IPS-20b (cell line): ENCODE results near the gene KIAA0930.

Experiments used
- H3K27ac ChIP-seq: one replicate; pipeline ENCODE4 v1.5.1; 2013; ENCODE audit warnings: low read length
- H3K27me3 ChIP-seq: 2 replicates; pipeline ENCODE4 v1.6.1; 2013; ENCODE audit warnings: mild to moderate bottlenecking, low read length, inconsistent platforms; ENCODE audit not compliant: insufficient read depth
- H3K36me3 ChIP-seq: 2 replicates; pipeline ENCODE4 v1.6.1; 2013; ENCODE audit warnings: low read depth, mild to moderate bottlenecking, inconsistent platforms, low read length, moderate library complexity; ENCODE audit not compliant: insufficient read depth
- H3K4me1 ChIP-seq: 2 replicates; pipeline ENCODE4 v1.6.1; 2013; ENCODE audit warnings: mild to moderate bottlenecking, control low read depth, inconsistent platforms, low read length, moderate library complexity; ENCODE audit not compliant: insufficient read depth
- H3K4me3 ChIP-seq: 2 replicates; pipeline ENCODE4 v1.5.1; 2013; ENCODE audit warnings: mild to moderate bottlenecking, low read length, inconsistent platforms
- H3K9ac ChIP-seq: 2 replicates; pipeline ENCODE4 v1.6.1; 2013; ENCODE audit warnings: low read depth, mild to moderate bottlenecking, inconsistent platforms, low read length, moderate library complexity
- H3K9me3 ChIP-seq: 2 replicates; pipeline ENCODE4 v1.6.1; 2013; ENCODE audit warnings: mild to moderate bottlenecking, low read depth, low read length, inconsistent platforms; ENCODE audit not compliant: insufficient read depth

Gene KIAA0930

GRCh38 chr22:45242778-45243191, 2.1 kb upstream of the KIAA0930 start:
- H3K4me1 ChIP-seq, result peaks cover 12% of the 10 kb centered on the region; the same call in 1 of the 2 replicates
- H3K36me3 ChIP-seq, result no peaks in the 10 kb centered on the region
- H3K9me3 ChIP-seq, result no peaks in the 10 kb centered on the region
- H3K9ac ChIP-seq, result no peak overlapping the region
- no peak overlapping the region for H3K27ac ChIP-seq
- H3K27me3 ChIP-seq, result peaks cover 19% of the 10 kb centered on the region
- H3K4me3 ChIP-seq, result no peak overlapping the region

GRCh38 chr22:45240104-45240809, 437 bp downstream of the KIAA0930 start:
- Histone ChIP-seq H3K4me1 (peaks cover 12% of the 10 kb centered on the region; the same call in 1 of the 2 replicates), H3K27me3 (peaks cover 19% of the 10 kb centered on the region), H3K9ac (peak overlapping the region; percentile 21; the same call in 1 of the 2 replicates), H3K9me3 (no peaks in the 10 kb centered on the region), H3K27ac (no peak overlapping the region), H3K36me3 (no peaks in the 10 kb centered on the region), H3K4me3 (peak overlapping the region; percentile 72)

DNA sequence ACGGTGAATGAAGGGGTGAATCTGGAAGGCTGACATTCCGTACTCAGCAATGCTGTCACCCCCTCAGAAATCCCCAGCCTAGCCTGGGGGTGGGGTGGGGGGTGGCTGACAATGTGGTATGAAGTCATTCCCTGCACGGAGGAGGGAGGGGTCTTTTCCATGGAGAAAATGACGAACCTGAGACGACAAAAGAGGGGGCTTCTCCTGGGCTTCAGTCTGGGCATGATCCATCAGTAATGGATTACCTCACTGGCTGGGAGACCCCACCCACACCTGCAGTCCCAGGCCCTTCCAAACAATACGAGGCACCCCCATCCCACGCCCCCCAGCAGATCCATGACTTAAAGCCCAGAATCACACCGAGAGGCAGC, 1.0 kb downstream of the KIAA0930 start:
- Histone ChIP-seq H3K9me3 (no peaks in the 10 kb centered on the region), H3K4me1 (peaks cover 12% of the 10 kb centered on the region; the same call in 1 of the 2 replicates), H3K36me3 (no peaks in the 10 kb centered on the region), H3K4me3 (peak overlapping the region; percentile 72; the same call in 1 of the 2 replicates), H3K27ac (no peak overlapping the region), H3K27me3 (peaks cover 19% of the 10 kb centered on the region), H3K9ac (peak overlapping the region; percentile 21; the same call in 1 of the 2 replicates)

GRCh38 chr22:45238957-45239680, 1.6 kb downstream of the KIAA0930 start:
- H3K27ac ChIP-seq, result no peak overlapping the region
- peaks cover 19% of the 10 kb centered on the region for H3K27me3 ChIP-seq
- peak overlapping the region; percentile 72; the same call in 1 of the 2 replicates for H3K4me3 ChIP-seq
- H3K9ac ChIP-seq, result no peak overlapping the region
- H3K9me3 ChIP-seq, result no peaks in the 10 kb centered on the region
- H3K36me3 ChIP-seq, result no peaks in the 10 kb centered on the region
- H3K4me1 ChIP-seq, result peaks cover 12% of the 10 kb centered on the region; the same call in 1 of the 2 replicates

DNA sequence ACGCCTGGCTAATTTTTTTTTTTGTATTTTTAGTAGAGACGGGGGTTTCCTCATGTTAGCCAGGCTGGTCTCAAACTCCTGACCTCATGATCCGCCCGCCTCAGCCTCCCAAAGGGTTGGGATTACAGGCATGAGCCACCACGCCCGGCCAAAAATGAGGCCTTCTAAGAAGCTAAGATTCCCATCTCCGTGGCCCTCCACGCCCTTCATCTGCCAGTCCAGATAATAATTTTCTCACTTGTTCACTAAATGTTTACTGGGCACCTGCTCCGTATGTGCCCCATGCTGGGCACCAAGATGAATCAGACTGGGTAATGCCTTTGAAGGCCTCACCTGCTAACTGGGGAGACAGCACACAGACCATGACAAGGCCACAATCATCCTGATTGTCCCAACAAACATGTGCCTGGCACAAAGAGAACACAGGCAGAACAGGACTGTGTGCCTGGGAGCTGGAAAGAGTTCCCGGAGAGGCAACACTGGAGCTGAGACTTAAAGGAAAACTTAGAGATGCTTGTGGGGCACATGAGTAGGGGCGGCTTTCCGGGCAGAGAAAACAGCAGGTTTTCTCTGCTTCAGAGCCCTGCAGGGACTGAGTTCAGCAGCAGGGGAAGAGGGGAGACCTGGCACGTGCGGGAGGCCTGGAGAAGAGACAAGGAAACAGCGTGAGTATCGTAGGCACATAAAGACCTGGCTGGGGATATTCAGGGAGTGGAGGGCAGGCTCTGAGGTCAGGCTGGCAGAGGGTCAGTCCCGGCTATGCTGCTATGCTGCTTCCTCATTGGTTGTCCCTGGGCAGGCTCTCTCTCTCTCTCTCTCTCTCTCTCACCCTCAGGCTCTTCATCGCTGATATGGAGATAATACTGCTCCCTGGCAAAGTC, 2.4 kb downstream of the KIAA0930 start:
- no peaks in the 10 kb centered on the region for H3K36me3 ChIP-seq
- H3K27me3 ChIP-seq, result peaks cover 19% of the 10 kb centered on the region
- peaks cover 12% of the 10 kb centered on the region; the same call in 1 of the 2 replicates for H3K4me1 ChIP-seq
- H3K9me3 ChIP-seq, result no peaks in the 10 kb centered on the region
- no peak overlapping the region for H3K9ac ChIP-seq
- no peak overlapping the region for H3K4me3 ChIP-seq
- no peak overlapping the region for H3K27ac ChIP-seq

GRCh38 chr22:45237065-45237990, 3.4 kb downstream of the KIAA0930 start:
- no peak overlapping the region for H3K4me3 ChIP-seq
- peaks cover 19% of the 10 kb centered on the region for H3K27me3 ChIP-seq
- no peak overlapping the region for H3K9ac ChIP-seq
- H3K27ac ChIP-seq, result no peak overlapping the region
- no peaks in the 10 kb centered on the region for H3K36me3 ChIP-seq
- no peaks in the 10 kb centered on the region for H3K9me3 ChIP-seq
- H3K4me1 ChIP-seq, result peaks cover 12% of the 10 kb centered on the region; the same call in 1 of the 2 replicates

DNA sequence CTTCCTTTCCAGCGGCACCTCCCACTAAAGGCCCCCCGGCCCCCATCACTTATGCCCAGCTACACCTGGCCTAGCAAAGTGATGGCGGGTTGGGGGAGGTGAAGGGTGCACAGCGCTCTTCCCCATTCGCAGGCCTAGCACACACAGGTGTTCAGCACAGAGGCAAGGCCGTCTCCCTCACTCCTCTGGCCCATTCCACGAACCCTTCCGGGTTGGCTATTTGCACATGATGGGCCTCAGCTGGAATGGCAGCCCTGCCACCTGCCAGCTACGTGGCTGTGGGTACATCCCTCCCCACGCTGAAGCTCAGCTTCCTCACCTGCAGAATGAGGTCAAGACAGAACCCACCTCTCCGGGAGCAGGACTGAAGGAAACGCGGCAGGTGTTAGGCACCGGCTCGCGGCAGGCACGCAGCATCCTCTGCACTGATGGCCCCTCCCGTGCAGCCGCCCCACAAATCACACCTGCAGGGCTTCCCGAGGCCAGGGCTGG, 4.8 kb downstream of the KIAA0930 start:
- Histone ChIP-seq H3K36me3 (no peaks in the 10 kb centered on the region), H3K9me3 (no peaks in the 10 kb centered on the region), H3K27me3 (peaks cover 12% of the 10 kb centered on the region), H3K4me1 (peaks cover 7% of the 10 kb centered on the region; the same call in 1 of the 2 replicates), H3K4me3 (no peak overlapping the region), H3K9ac (no peak overlapping the region), H3K27ac (no peak overlapping the region)

GRCh38 chr22:45235101-45235777, 5.5 kb downstream of the KIAA0930 start:
- no peak overlapping the region for H3K4me3 ChIP-seq
- peaks cover 10% of the 10 kb centered on the region for H3K27me3 ChIP-seq
- H3K27ac ChIP-seq, result no peak overlapping the region
- H3K36me3 ChIP-seq, result no peaks in the 10 kb centered on the region
- H3K9me3 ChIP-seq, result no peaks in the 10 kb centered on the region
- no peak overlapping the region for H3K9ac ChIP-seq
- peaks cover 7% of the 10 kb centered on the region; the same call in 1 of the 2 replicates for H3K4me1 ChIP-seq

GRCh38 chr22:45233827-45234226, 6.9 kb downstream of the KIAA0930 start:
- H3K27me3 ChIP-seq, result no peaks in the 10 kb centered on the region
- H3K9me3 ChIP-seq, result no peaks in the 10 kb centered on the region
- no peak overlapping the region for H3K27ac ChIP-seq
- H3K4me3 ChIP-seq, result no peak overlapping the region
- H3K36me3 ChIP-seq, result no peaks in the 10 kb centered on the region
- H3K9ac ChIP-seq, result no peak overlapping the region
- H3K4me1 ChIP-seq, result no peaks in the 10 kb centered on the region; the same call in 1 of the 2 replicates

- no peak overlapping the region for H3K4me3 ChIP-seq
- no peak overlapping the region for H3K27ac ChIP-seq
- H3K9ac ChIP-seq, result no peak overlapping the region
- no peaks in the 10 kb centered on the region for H3K27me3 ChIP-seq
- no peaks in the 10 kb centered on the region for H3K4me1 ChIP-seq
- no peaks in the 10 kb centered on the region for H3K9me3 ChIP-seq
- no peaks in the 10 kb centered on the region for H3K36me3 ChIP-seq
Observed at GRCh38 chr22:45233386-45233785, 7.3 kb downstream of the KIAA0930 start.
